ENCODE measurements around the gene ART5.

GRCh38 chr11:3659595-3660515 is 18.1 kb upstream of the ART5 start:
- TF ChIP-seq POLR2A (IDR thresholded peaks at IDR 0.05) (no peak), POLR2AphosphoS5 (IDR thresholded peaks at IDR 0.05) (peak in 1 of 3 donors; percentile 20)
